ENCODE results near the gene NOS3.

The NOS3 gene

DNA sequence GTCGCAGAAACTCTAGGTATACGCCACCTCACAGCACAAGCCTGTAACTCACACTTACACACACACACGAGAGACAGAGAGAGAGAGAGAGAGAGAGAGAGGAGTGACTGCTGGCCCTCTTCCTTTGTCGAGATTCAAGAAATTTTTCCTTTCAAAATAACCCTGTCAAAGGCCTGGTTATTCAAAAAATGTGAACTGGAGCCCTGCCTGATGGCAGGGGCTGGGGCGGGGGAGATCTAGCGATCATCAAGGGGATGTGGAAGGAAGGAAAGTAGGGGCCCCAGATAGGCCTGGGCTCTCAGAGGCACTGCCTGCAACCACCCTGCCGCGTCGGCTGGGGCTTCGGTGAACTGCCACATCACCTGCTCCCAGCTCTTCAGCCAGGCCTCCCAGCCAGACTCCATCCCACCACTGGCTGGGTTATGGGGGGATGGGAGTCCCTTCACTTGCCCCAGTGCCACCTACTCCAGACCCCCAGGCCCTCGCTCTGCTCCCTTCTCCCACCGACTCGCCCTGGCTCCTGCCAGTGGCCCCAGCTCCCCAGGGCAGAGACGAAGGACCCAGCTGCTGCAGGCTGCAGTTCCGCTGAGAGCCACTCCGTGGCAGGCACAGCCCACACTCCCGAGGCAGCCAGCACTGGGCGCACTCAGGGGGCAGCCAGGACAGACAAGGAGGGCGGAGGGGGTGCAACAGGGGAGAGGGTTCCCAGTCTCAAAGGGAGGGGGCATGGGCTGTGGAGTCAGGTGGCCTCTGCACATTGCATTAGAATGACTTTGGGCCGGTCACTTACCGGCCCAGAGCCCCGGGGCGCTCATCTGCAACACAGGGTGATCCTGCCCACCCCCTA is 28.0 kb upstream of the NOS3 start:
- peaks cover 2% of the 10 kb centered on the region for H3K27me3 ChIP-seq (replicated peaks; ENCODE audit: control insufficient read depth, insufficient read depth, low read length)
- TF ChIP-seq, protein P1, sequence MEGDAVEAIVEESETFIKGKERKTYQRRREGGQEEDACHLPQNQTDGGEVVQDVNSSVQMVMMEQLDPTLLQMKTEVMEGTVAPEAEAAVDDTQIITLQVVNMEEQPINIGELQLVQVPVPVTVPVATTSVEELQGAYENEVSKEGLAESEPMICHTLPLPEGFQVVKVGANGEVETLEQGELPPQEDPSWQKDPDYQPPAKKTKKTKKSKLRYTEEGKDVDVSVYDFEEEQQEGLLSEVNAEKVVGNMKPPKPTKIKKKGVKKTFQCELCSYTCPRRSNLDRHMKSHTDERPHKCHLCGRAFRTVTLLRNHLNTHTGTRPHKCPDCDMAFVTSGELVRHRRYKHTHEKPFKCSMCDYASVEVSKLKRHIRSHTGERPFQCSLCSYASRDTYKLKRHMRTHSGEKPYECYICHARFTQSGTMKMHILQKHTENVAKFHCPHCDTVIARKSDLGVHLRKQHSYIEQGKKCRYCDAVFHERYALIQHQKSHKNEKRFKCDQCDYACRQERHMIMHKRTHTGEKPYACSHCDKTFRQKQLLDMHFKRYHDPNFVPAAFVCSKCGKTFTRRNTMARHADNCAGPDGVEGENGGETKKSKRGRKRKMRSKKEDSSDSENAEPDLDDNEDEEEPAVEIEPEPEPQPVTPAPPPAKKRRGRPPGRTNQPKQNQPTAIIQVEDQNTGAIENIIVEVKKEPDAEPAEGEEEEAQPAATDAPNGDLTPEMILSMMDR (IDR thresholded peaks at IDR 0.05; ENCODE audit: insufficient read depth, low read length, poor library complexity, severe bottlenecking): peak; percentile 96
- no peaks in the 10 kb centered on the region for H3K36me3 ChIP-seq (ENCODE audit: control insufficient read depth, insufficient read depth, low read length)
- DNase-seq (ENCODE audit: extremely low read depth, insufficient read length): no peak
- no peak overlapping the region for H3K4me3 ChIP-seq (replicated peaks; ENCODE audit: low read depth, low read length)

DNA sequence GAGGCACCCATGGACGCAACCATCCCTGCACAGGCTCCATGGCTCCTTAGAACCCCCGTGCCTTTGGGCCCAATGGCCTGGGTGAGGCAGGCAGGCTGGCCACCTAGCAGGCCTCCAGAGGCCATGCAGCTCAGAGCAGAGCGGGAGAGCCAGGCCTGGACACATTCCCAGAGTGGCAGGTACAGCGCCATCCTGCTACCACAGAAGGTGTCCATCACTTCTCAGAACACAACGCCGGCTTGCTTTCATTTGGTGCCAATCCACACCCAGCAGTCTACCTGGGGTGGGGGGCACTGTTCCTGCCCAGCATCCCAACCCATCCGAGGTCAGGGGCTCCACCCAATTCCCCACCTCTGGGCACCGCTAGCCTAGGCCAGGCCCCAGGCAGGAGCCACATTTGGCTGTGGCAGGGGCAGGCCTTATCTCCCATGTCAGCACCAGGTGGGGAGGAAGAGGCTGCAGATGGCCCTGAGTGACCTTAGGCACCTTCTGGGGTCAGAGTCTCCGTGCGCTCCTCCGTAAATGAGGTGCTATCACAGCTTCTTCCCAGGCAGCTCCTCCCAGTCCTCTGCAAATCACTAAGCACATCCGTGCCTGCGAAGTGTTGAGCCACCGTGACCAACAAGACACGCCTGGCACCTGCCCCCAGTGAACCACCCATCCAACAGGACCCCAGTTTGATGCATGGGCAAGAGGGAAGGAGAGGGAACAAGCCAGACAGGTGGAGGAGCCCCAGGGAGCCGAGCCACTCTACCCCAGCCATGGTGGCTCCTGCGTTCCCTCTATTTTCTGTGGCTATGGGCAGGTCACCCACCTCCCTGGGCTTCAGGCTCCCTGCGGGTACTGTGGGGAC is 26.9 kb upstream of the NOS3 start:
- TF ChIP-seq, protein P1 (IDR thresholded peaks at IDR 0.05; ENCODE audit: insufficient read depth, low read length, poor library complexity, severe bottlenecking): no peak
- Histone ChIP-seq H3K4me3 (replicated peaks; ENCODE audit: low read depth, low read length) (no peak overlapping the region), H3K27me3 (replicated peaks; ENCODE audit: control insufficient read depth, insufficient read depth, low read length) (peaks cover 3% of the 10 kb centered on the region), H3K36me3 (ENCODE audit: control insufficient read depth, insufficient read depth, low read length) (no peaks in the 10 kb centered on the region)
- DNase-seq (ENCODE audit: extremely low read depth, insufficient read length): no peak

DNA sequence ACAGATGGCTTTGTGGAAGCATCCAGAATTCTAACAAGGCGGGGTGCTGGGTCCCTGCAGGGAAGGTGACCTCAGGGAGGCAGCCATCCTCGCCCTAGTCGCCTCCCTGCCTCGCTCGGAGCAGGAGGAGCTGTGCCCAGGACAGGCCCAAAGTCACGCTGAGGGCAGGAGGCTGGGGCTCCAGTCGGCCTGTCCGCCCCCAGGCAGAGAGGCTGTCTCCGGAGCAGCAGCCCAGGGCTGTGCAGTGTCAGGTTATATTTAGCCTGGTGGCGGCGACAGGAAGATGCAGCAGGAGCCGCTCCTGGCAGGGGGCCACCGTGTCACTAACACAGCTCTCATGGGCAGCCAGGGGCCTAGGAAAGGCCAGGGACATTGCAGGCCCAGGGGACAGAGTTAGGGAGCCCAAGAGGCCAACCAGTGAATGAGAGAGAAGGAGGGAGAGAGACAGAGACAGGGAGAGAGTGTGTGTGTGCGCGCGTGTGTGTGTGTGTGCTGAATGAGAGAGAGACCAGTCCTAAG is 26.2 kb upstream of the NOS3 start:
- H3K36me3 ChIP-seq (ENCODE audit: control insufficient read depth, insufficient read depth, low read length): no peaks in the 10 kb centered on the region
- DNase-seq (ENCODE audit: extremely low read depth, insufficient read length): no peak
- TF ChIP-seq, protein P1 (IDR thresholded peaks at IDR 0.05; ENCODE audit: insufficient read depth, low read length, poor library complexity, severe bottlenecking): no peak
- H3K4me3 ChIP-seq (replicated peaks; ENCODE audit: low read depth, low read length): no peak overlapping the region
- H3K27me3 ChIP-seq (replicated peaks; ENCODE audit: control insufficient read depth, insufficient read depth, low read length): peaks cover 3% of the 10 kb centered on the region

DNA sequence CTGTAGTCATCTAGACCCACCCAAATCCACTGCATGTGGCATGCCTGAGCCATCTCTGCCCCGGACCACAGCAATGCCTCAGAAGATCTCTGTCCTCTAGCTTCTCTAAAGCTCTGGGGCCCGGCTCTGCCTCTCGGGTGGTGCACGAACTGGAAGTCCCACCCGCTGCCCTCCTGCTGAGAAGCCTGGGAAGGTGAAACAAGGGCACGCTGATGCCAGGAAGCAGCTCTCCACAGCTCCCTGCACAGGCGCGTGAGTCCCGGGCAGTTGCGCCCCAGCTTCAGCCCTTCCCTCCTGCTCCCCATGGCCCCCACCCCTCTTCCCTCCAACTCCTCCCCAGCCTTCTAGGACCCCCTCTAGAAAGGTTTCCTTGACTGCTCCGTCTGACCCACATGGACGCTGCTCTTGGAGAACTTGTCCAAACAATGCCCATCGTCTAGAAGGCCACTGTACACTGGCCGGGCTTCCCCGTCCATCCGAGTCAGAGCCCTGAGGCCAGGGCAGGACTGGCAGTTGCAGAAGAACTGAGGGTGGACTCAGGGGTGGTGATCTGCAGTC is 25.5 kb upstream of the NOS3 start:
- TF ChIP-seq, protein P1 (IDR thresholded peaks at IDR 0.05; ENCODE audit: insufficient read depth, low read length, poor library complexity, severe bottlenecking): no peak
- H3K4me3 ChIP-seq (replicated peaks; ENCODE audit: low read depth, low read length): no peak overlapping the region
- H3K36me3 ChIP-seq (ENCODE audit: control insufficient read depth, insufficient read depth, low read length): no peaks in the 10 kb centered on the region
- peaks cover 3% of the 10 kb centered on the region for H3K27me3 ChIP-seq (replicated peaks; ENCODE audit: control insufficient read depth, insufficient read depth, low read length)
- no peak for DNase-seq (ENCODE audit: extremely low read depth, insufficient read length)

DNA sequence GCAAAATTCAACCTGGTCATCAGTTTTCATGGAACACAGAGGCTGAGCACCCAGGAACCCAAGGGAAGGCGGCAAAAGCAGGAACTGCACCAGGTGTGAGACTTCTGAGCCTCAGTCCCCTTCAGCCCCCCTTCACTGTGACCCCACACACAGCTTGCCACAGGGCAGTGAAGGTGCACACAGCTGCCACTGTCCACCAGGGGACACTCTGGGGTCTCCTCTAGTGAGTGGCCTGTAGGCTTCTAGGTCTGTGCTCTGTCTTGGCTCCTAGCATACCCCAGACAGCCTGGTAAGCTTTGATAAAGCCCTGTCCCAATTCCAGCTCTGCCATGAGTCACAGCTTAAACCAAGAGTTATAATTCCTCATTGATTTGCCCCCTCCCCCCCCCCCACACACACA is 24.8 kb upstream of the NOS3 start:
- Histone ChIP-seq H3K4me3 (replicated peaks; ENCODE audit: low read depth, low read length) (no peak overlapping the region), H3K36me3 (ENCODE audit: control insufficient read depth, insufficient read depth, low read length) (no peaks in the 10 kb centered on the region), H3K27me3 (replicated peaks; ENCODE audit: control insufficient read depth, insufficient read depth, low read length) (peaks cover 3% of the 10 kb centered on the region)
- no peak for DNase-seq (ENCODE audit: extremely low read depth, insufficient read length)
- TF ChIP-seq, protein P1 (IDR thresholded peaks at IDR 0.05; ENCODE audit: insufficient read depth, low read length, poor library complexity, severe bottlenecking): peak; percentile 11

All from GM06990 (cell line).